SK-N-SH (cell line): ENCODE measurements around the gene HSD17B12. TPM values are rescaled to one million over a fixed set of nuclear protein-coding genes. Genes with fewer than 3 reads are reported as not detected.

Experiments
- CTCF ChIA-PET: fragments of 300-600, 350-600 bp; formaldehyde crosslinking; extraction: SDS; loops from one replicate; lab custom pipeline; 2021; lab: Yijun Ruan, JAX
- POLR2A ChIA-PET: fragments of 350-600 bp; sonication (Branson Sonifier 250); formaldehyde crosslinking; extraction: SDS; loops from one replicate; lab custom pipeline; 2020; ENCODE audit warnings: antibody characterized with exemption, inconsistent platforms; lab: Yijun Ruan, JAX
- DNase-seq: peaks from one replicate; pipeline ENCODE4 v3.0.0; 2012
- H2AFZ ChIP-seq: fragments of 200-600 bp; sonication (generic); 2 replicates; pipeline ENCODE4 v1.8.1; 2016; ENCODE audit warnings: antibody characterized with exemption, mild to moderate bottlenecking, low read depth
- H3F3A ChIP-seq: fragments of 200-600 bp; sonication (generic); replicated peaks from 2 replicates; pipeline ENCODE3; 2016; ENCODE audit warnings: antibody characterized with exemption, mild to moderate bottlenecking; ENCODE audit not compliant: insufficient read depth
- H3K27ac ChIP-seq, 2 experiments: fragments of 200-500 bp in 1 of 2; fragments of 200-600 bp in 1 of 2; sonication (Bioruptor generic) in 1 of 2; sonication (generic), shearing (Covaris generic) in 1 of 2; 2 replicates each; pipeline versions ENCODE4 v1.5.1 to v1.6.1; 2014 to 2016; ENCODE audit warnings: low read depth in 2 of 2, inconsistent platforms in 1 of 2, low read length in 1 of 2, mild to moderate bottlenecking in 1 of 2, mixed read lengths in 1 of 2
- H3K27me3 ChIP-seq: fragments of 200-600 bp; sonication (generic), shearing (Covaris generic); 2 replicates; pipeline ENCODE4 v1.6.1; 2016; ENCODE audit warnings: mixed run types; ENCODE audit not compliant: insufficient read depth
- H3K36me3 ChIP-seq, 2 experiments: fragments of 200-500 bp in 1 of 2; fragments of 200-600 bp in 1 of 2; sonication (Bioruptor generic) in 1 of 2; sonication (generic) in 1 of 2; replicated peaks in 1 of 2; 2 replicates each; pipeline versions ENCODE3 to v1.5.1; 2014 to 2016; ENCODE audit warnings: low read length in 1 of 2, mild to moderate bottlenecking in 1 of 2; ENCODE audit not compliant: insufficient read depth in 2 of 2, control insufficient read depth in 1 of 2
- H3K4me1 ChIP-seq, 2 experiments: fragments of 200-500 bp in 1 of 2; fragments of 200-600 bp in 1 of 2; sonication (Bioruptor generic) in 1 of 2; sonication (generic), shearing (Covaris generic) in 1 of 2; 2 replicates each; pipeline versions ENCODE4 v1.5.1 to v1.6.1; 2014 to 2016; ENCODE audit warnings: low read depth in 1 of 2, low read length in 1 of 2, mixed run types in 1 of 2; ENCODE audit not compliant: insufficient read depth in 2 of 2, control insufficient read depth in 1 of 2
- H3K4me2 ChIP-seq: fragments of 200-600 bp; sonication (generic), shearing (Covaris generic); 2 replicates; pipeline ENCODE4 v1.6.1; 2017; ENCODE audit warnings: mixed run types
- H3K4me3 ChIP-seq, 2 experiments: fragments of 200-500 bp in 1 of 2; fragments of 200-600 bp in 1 of 2; sonication (Bioruptor generic) in 1 of 2; sonication (generic), shearing (Covaris generic) in 1 of 2; 2 replicates each; pipeline versions ENCODE4 v1.5.1 to v1.8.1; 2014 to 2016; ENCODE audit warnings: low read depth in 2 of 2, inconsistent platforms in 1 of 2, low read length in 1 of 2, mild to moderate bottlenecking in 1 of 2, mixed read lengths in 1 of 2, moderate library complexity in 1 of 2
- H3K79me2 ChIP-seq: fragments of 200-600 bp; sonication (generic); 2 replicates; pipeline ENCODE4 v1.8.1; 2017; ENCODE audit warnings: mild to moderate bottlenecking; ENCODE audit not compliant: insufficient read depth
- H3K9ac ChIP-seq: fragments of 200-600 bp; sonication (generic); 2 replicates; pipeline ENCODE4 v1.6.1; 2017; ENCODE audit warnings: mixed run types
- H3K9me2 ChIP-seq: fragments of 200-600 bp; sonication (generic); 2 replicates; pipeline ENCODE4 v1.6.1; 2017; ENCODE audit warnings: mixed run types
- H3K9me3 ChIP-seq: fragments of 200-600 bp; sonication (generic); 2 replicates; pipeline ENCODE4 v1.6.1; 2017; ENCODE audit warnings: mixed run types, mild to moderate bottlenecking, moderate library complexity
- H4K20me1 ChIP-seq: fragments of 200-600 bp; sonication (generic); 2 replicates; pipeline ENCODE4 v1.6.1; 2017; ENCODE audit warnings: mild to moderate bottlenecking, mixed run types; ENCODE audit not compliant: insufficient read depth
- ELF1 ChIP-seq: IDR thresholded peaks from 2 replicates; pipeline ENCODE4 v1.4.0; 2012
- EZH2phosphoT487 ChIP-seq: fragments of 200-600 bp; sonication (generic); IDR thresholded peaks from 2 replicates; pipeline ENCODE4 v1.6.1; 2017; ENCODE audit warnings: low read depth, mixed run types, mild to moderate bottlenecking, antibody characterized with exemption, moderate library complexity, borderline replicate concordance
- FOSL2 ChIP-seq: IDR thresholded peaks from 2 replicates; pipeline ENCODE4 v1.4.0; 2012; ENCODE audit warnings: low read depth, mild to moderate bottlenecking, moderate library complexity, borderline replicate concordance
- MEF2A ChIP-seq: IDR thresholded peaks from 2 replicates; pipeline ENCODE4 v1.4.0; 2012; ENCODE audit warnings: low read depth, borderline replicate concordance
- MXI1 ChIP-seq: IDR thresholded peaks from 2 replicates; pipeline ENCODE4 v1.6.1; 2012; ENCODE audit warnings: mild to moderate bottlenecking, low read depth, low read length, improper control_type of control experiment
- NFIC ChIP-seq: IDR thresholded peaks from 2 replicates; pipeline ENCODE4 v1.4.0; 2012; ENCODE audit warnings: borderline replicate concordance
- POLR2AphosphoS5 ChIP-seq: IDR thresholded peaks from 2 replicates; pipeline ENCODE4 v1.6.1; 2012; ENCODE audit warnings: low read depth, low read length
- RFX5 ChIP-seq: IDR thresholded peaks from 2 replicates; pipeline ENCODE4 v1.6.1; 2012; ENCODE audit warnings: mild to moderate bottlenecking, improper control_type of control experiment, low read length
- TAF1 ChIP-seq: IDR thresholded peaks from 2 replicates; pipeline ENCODE4 v1.6.1; 2012; ENCODE audit warnings: low read depth, mild to moderate bottlenecking, low read length, moderate library complexity, borderline replicate concordance
- TEAD4 ChIP-seq: IDR thresholded peaks from 2 replicates; pipeline ENCODE4 v1.4.0; 2012; ENCODE audit warnings: mild to moderate bottlenecking, borderline replicate concordance; ENCODE audit not compliant: insufficient read depth
- WGBS: methylation state at CpG from one replicate; pipeline ENCODE4 v1.1.6; 2017; ENCODE audit warnings: low lambda C conversion rate; 5-methylcytosine and 5-hydroxymethylcytosine counted together
- polyA plus RNA-seq, 3 experiments: library from polyadenylated mRNA; depleted of rRNA; stranded (reverse); fragments of >200 nt; gene quantifications; 2 replicates each; pipeline ENCODE4 v1.2.3, GENCODE V29; 2012
- TF ChIP-seq, protein P1 (sequence below): fragments of 150-350 bp; IDR thresholded peaks from 2 replicates; pipeline ENCODE4 v1.6.1; 2017; ENCODE audit warnings: antibody characterized with exemption, low read length, low read depth, borderline replicate concordance
- TF ChIP-seq, protein P2 (sequence below): IDR thresholded peaks from 2 replicates; pipeline ENCODE4; 2012

Gene HSD17B12
- 19.7 and 27.3 TPM in 2 replicates for polyA plus RNA-seq (2012; rRNA removed)
- 25.7 and 30.5 TPM in 2 replicates for polyA plus RNA-seq (2012; cell fraction: cytosol; rRNA removed)
- 12.4 and 24.9 TPM in 2 replicates for polyA plus RNA-seq (2012; cell fraction: nucleus; rRNA removed)

DNA sequence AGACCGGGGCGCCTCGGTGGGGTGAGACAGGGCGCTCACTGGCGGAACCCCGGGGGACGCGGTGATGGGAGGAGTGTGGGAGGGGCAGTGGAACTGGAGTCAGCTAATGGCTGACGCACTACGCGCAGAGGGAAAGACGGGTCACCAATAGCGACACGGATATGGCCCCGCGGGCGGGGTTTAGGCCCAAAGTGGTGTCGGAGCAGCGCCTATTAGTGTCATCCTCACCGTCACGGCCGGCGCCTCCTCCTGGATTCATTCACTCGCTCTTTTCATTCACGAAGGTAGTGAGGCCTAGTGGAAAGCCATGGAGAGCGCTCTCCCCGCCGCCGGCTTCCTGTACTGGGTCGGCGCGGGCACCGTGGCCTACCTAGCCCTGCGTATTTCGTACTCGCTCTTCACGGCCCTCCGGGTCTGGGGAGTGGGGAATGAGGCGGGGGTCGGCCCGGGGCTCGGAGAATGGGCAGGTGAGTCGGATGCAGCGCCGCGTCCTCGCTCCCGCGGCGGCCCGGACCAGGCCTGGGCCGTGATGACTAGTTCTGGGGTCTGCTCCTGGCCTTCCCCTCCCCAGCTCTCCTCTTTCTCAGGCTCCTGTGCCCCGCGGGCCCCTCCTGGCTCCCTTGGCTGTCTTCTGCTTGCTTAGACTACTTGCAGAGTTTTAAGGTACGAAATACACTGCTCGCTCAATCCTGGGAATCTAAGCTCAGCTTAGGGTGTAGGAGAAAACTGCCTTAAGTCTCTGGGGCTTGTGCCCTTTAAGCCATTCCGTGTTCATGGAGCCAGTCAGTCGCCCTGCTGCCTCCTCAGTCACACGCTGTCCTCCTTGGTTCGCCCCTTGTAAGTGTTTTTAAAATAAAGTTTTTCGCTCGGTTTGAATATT lies at the start of gene HSD17B12:
HSD17B12 (plus strand) TSS at position 218 of the 880 bp plus-strand sequence; CDS start at position 308, 90 bp downstream.
- Histone ChIP-seq H3K4me3 (peak within 1 kb of the TSS; percentile 61 to 66), H3K9me2 (no peaks in the 10 kb centered on the region), H3K27ac (peak within 1 kb of the TSS; percentile 83 to 85), H3K36me3 (peaks cover 9 to 10% of the 10 kb centered on the region in 2 experiments), H3K27me3 (no peaks in the 10 kb centered on the region), H3K9me3 (no peaks in the 10 kb centered on the region), H2AFZ (peak within 1 kb of the TSS; percentile 79; the same call in 1 of the 2 replicates), H3F3A (no peaks in the 10 kb centered on the region), H3K4me2 (peak within 1 kb of the TSS; percentile 74), H3K79me2 (peaks cover 14% of the 10 kb centered on the region; the same call in 1 of the 2 replicates), H4K20me1 (no peaks in the 10 kb centered on the region), H3K4me1 (peaks cover 0 to 9% of the 10 kb centered on the region in 2 experiments; a peak in 2 of 4 replicates), H3K9ac (peak within 1 kb of the TSS; percentile 83)
- POLR2A ChIA-PET, result interaction anchor here (1.1 kb wide), 1 partner anchor 13 kb away, joined by 3 read pairs; no protein-coding TSS in a partner anchor
- 44% methylated on average over 43 of the region's 62 CpGs for WGBS
- peak; percentile 90 for DNase-seq
- CTCF ChIA-PET, result interaction anchor here (0.7 to 0.8 kb wide), 2 partner anchors 103 to 520 kb away, joined by 3 read pairs; no protein-coding TSS in a partner anchor
- TF ChIP-seq ELF1 (0 out of 2 replicates have a peak, but pooled peaks have one; percentile 24), MXI1 (peak; percentile 56; the same call in 1 of the 2 replicates), EZH2phosphoT487 (no peak), TAF1 (peak; percentile 71; the same call in 1 of the 2 replicates), POLR2AphosphoS5 (peak; percentile 68), FOSL2 (peak; percentile 1; the same call in 1 of the 2 replicates), RFX5 (no peak)
- TF ChIP-seq, protein P1, sequence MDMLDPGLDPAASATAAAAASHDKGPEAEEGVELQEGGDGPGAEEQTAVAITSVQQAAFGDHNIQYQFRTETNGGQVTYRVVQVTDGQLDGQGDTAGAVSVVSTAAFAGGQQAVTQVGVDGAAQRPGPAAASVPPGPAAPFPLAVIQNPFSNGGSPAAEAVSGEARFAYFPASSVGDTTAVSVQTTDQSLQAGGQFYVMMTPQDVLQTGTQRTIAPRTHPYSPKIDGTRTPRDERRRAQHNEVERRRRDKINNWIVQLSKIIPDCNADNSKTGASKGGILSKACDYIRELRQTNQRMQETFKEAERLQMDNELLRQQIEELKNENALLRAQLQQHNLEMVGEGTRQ, result no peak
- TF ChIP-seq, protein P2, sequence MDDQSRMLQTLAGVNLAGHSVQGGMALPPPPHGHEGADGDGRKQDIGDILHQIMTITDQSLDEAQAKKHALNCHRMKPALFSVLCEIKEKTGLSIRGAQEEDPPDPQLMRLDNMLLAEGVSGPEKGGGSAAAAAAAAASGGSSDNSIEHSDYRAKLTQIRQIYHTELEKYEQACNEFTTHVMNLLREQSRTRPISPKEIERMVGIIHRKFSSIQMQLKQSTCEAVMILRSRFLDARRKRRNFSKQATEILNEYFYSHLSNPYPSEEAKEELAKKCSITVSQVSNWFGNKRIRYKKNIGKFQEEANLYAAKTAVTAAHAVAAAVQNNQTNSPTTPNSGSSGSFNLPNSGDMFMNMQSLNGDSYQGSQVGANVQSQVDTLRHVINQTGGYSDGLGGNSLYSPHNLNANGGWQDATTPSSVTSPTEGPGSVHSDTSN, result peak; percentile 68

DNA sequence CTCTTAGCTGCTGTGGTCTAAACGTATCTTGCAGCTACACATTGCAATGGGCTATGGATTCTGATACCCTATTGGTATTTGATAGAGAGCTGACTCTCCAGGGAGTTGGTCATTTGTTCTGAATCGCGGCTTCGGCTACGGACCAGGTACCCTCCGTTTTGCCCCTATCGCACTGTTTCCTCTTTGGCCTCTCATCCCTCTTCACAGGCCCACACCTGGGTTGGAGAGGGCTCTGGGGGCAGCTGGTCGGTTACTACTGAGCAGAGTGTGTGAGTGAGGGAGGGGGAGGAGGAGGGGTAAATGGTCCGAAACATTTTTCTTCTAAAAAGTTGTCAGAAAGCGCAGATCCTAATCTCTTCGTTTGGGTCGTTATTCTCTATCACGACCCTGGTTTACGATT lies 48.8 kb upstream of the HSD17B12 start:
- Histone ChIP-seq H3K36me3 (no peaks in the 10 kb centered on the region), H3K9me3 (no peaks in the 10 kb centered on the region), H2AFZ (no peak overlapping the region), H3F3A (no peaks in the 10 kb centered on the region), H3K79me2 (no peaks in the 10 kb centered on the region), H4K20me1 (no peaks in the 10 kb centered on the region), H3K4me3 (no peak overlapping the region), H3K27ac (no peak overlapping the region), H3K9ac (no peak overlapping the region), H3K4me2 (no peak overlapping the region), H3K9me2 (no peaks in the 10 kb centered on the region), H3K4me1 (no peaks in the 10 kb centered on the region), H3K27me3 (peaks cover 8% of the 10 kb centered on the region; the same call in 1 of the 2 replicates)
- 25% methylated on average over 14 of the region's 14 CpGs for WGBS
- CTCF ChIA-PET, result interaction anchor here (0.7 to 1.3 kb wide), 3 partner anchors 13 to 109 kb away, joined by 3 read pairs; no protein-coding TSS in a partner anchor
- DNase-seq, result no peak
- TF ChIP-seq NFIC (no peak), MEF2A (no peak), MXI1 (no peak), TEAD4 (no peak)
- POLR2A ChIA-PET, result no interaction called here
